ENCODE measurements around the gene MCF2L. TPM values are rescaled to one million over a fixed set of nuclear protein-coding genes. Genes with fewer than 3 reads are reported as not detected.

The MCF2L gene
- total RNA-seq, 1 experiment from 2014 or later = 5.9 TPM

DNA sequence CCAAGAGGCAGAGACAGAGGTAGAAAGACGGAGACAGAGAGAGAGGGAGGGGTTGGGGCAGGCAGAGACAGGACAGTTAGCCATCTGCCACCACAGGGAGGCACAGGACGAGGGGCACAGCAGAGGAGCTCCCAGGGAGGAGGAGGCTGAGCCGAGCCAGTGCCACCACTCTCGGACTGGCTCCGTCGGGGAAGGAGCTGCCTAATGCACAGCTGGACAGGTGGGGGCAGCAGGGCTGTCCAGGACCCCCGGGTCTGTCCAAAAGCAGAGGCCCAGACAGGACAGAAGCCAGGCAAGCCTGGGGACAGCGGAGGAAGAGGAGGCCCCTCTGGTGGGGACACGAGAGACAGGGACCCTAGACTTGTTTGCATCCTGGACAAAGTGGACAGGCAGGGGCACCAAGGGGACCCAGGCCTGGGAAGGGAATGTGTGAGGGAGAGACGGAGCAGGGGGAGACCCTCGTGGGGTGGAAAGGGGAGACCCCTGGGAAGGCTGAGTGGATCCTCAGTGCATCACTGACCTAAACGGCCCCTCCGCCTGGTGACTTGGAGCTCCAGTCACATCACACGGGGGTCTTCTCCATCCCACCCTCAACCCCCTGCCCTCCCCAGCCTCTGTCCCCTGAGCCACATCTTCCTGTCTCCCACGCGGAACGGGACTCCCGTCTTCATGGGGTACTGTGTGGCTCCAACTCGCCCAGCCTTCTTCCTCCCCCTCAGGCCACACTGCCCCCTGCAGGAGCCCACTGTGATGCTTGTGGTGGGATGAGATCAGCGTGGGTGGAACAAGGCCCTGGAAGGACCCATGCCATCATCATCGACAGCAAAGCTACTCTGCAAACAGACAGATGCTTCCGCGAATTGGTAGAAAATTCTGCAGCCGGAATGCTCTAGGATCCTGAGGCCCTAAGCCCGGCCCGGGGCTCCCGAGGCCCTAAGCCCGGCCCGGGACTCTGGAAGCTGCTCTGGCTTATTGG is 154.5 kb downstream of the MCF2L start:
- no peaks in the 10 kb centered on the region for H3K4me1 ChIP-seq (ENCODE audit: insufficient read depth, low read length)
- no peaks in the 10 kb centered on the region for H3K36me3 ChIP-seq (ENCODE audit: low read depth, low read length)
- no peak for DNase-seq
- no peak overlapping the region for H3K4me2 ChIP-seq (ENCODE audit: low read length)
- H4K20me1 ChIP-seq (ENCODE audit: low read length) = no peaks in the 10 kb centered on the region
- no peak overlapping the region for H3K9ac ChIP-seq (ENCODE audit: low read length)
- no peak for ATAC-seq
- BruUV-seq (replicated peaks) = no TSS peak
- no peaks in the 10 kb centered on the region for H3F3A ChIP-seq (ENCODE audit: low read length, unreplicated experiment)
- no peaks in the 10 kb centered on the region for H3K79me2 ChIP-seq (ENCODE audit: low read length)
- no peaks in the 10 kb centered on the region for H3K27me3 ChIP-seq (ENCODE audit: low read length)
- intact Hi-C loops (cut with micrococcal nuclease) = no loop called here
- no peak overlapping the region for H3K27ac ChIP-seq (ENCODE audit: low read length)
- ChIA-PET POLR2A (ENCODE audit: unreplicated experiment) (no interaction called here), CTCF (no interaction called here)
- no peaks in the 10 kb centered on the region for H3K9me2 ChIP-seq (replicated peaks; ENCODE audit: low read length)
- H3K4me3 ChIP-seq (ENCODE audit: low read length) = no peak overlapping the region
- TF ChIP-seq, protein P1, sequence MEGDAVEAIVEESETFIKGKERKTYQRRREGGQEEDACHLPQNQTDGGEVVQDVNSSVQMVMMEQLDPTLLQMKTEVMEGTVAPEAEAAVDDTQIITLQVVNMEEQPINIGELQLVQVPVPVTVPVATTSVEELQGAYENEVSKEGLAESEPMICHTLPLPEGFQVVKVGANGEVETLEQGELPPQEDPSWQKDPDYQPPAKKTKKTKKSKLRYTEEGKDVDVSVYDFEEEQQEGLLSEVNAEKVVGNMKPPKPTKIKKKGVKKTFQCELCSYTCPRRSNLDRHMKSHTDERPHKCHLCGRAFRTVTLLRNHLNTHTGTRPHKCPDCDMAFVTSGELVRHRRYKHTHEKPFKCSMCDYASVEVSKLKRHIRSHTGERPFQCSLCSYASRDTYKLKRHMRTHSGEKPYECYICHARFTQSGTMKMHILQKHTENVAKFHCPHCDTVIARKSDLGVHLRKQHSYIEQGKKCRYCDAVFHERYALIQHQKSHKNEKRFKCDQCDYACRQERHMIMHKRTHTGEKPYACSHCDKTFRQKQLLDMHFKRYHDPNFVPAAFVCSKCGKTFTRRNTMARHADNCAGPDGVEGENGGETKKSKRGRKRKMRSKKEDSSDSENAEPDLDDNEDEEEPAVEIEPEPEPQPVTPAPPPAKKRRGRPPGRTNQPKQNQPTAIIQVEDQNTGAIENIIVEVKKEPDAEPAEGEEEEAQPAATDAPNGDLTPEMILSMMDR (conservative IDR thresholded peaks at IDR 0.05; ENCODE audit: low read depth, low read length) = peak; percentile 35
- no peak for TF ChIP-seq EZH2phosphoT487 (IDR thresholded peaks at IDR 0.05; ENCODE audit: borderline replicate concordance, low read length)
- TF ChIP-seq EZH2 (IDR thresholded peaks at IDR 0.05; ENCODE audit: low read length, unreplicated experiment) = no peak
- no peaks in the 10 kb centered on the region for H3K9me3 ChIP-seq (ENCODE audit: low read length)
- H2AFZ ChIP-seq (ENCODE audit: low read length) = no peak overlapping the region

DNA sequence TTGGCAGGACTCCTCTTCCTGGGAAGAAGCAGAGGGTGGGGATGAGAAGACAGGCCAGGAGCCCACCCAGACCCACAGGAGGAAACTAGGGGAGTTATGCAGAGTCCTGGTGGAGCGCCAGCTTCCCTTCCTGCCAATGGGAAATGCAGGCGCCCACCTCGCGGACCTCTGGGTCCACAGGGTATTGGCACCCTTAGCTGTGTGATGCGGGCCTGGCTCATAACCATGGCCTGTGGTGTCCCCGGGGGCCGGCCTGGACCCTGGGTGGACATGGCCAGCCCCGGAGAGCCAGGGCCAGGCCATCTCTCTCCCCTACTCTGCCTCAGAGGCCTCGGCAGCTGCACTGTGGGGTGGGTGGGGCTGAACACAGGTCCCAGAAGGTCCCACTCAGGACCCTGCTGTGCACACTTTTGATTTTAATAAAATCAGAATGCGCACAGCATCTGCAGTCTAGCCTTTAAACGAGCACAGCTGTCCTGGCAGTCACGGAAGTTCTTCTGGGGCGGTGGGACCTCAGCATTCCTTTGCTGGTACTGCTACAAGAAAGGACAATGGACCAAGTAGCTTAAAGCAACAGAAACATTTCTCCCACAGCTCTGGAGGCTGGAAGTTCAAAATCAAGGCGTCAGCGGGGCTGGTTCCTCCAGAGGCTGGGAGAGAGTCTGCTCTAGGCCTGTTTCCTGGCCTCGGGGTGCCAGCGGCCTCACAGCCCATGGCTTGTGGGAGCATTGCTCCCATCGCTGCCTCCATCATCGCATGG is 155.4 kb downstream of the MCF2L start:
- intact Hi-C loops (cut with micrococcal nuclease) = no loop called here
- Histone ChIP-seq H3K36me3 (ENCODE audit: low read depth, low read length) (no peaks in the 10 kb centered on the region), H3F3A (ENCODE audit: low read length, unreplicated experiment) (no peaks in the 10 kb centered on the region), H3K4me1 (ENCODE audit: insufficient read depth, low read length) (no peaks in the 10 kb centered on the region), H3K27ac (ENCODE audit: low read length) (no peak overlapping the region), H3K27me3 (ENCODE audit: low read length) (no peaks in the 10 kb centered on the region), H3K9ac (ENCODE audit: low read length) (no peak overlapping the region), H4K20me1 (ENCODE audit: low read length) (no peaks in the 10 kb centered on the region), H3K9me2 (replicated peaks; ENCODE audit: low read length) (no peaks in the 10 kb centered on the region), H3K9me3 (ENCODE audit: low read length) (no peaks in the 10 kb centered on the region), H2AFZ (ENCODE audit: low read length) (no peak overlapping the region), H3K79me2 (ENCODE audit: low read length) (no peaks in the 10 kb centered on the region), H3K4me2 (ENCODE audit: low read length) (no peak overlapping the region), H3K4me3 (ENCODE audit: low read length) (no peak overlapping the region)
- no peak for TF ChIP-seq EZH2 (IDR thresholded peaks at IDR 0.05; ENCODE audit: low read length, unreplicated experiment)
- TF ChIP-seq, protein P1 (conservative IDR thresholded peaks at IDR 0.05; ENCODE audit: low read depth, low read length) = no peak
- no peak for TF ChIP-seq EZH2phosphoT487 (IDR thresholded peaks at IDR 0.05; ENCODE audit: borderline replicate concordance, low read length)
- DNase-seq = no peak
- no peak for ATAC-seq
- ChIA-PET CTCF (no interaction called here), POLR2A (ENCODE audit: unreplicated experiment) (no interaction called here)
- BruUV-seq (replicated peaks) = no TSS peak
